HG03159 (cell line): ENCODE results near the gene TOX2.
A peak's percentile ranks its signal among the peaks of the same experiment; 100 is the strongest.

Experiments
- ATAC-seq: cut with Tn5 transposase; IDR thresholded peaks from one replicate; pipeline ENCODE4 v1.9.1; 2021; ENCODE audit warnings: mild to moderate bottlenecking, moderate library complexity; ENCODE audit not compliant: unreplicated experiment

TOX2 gene

DNA sequence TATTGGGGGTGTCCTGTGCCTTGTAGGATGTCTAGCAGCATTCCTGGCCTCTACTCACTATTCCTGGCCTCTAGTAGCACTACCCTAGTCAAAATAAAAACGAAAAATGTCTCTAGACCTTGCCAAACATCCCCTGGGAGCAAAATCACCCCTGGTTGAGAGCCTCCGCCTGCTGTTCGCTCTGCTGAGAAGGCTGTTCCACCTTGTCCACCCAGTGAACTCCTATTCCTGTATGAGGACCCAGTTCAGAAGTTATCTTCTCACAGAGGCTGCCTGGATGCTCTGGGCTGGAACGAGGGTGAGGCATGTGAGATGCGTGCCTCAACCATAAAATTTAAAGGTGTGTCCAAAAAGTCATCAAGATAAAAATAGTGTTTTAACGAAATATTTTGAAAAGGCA is 101.9 kb downstream of the TOX2 start:
- ATAC-seq = no peak

DNA sequence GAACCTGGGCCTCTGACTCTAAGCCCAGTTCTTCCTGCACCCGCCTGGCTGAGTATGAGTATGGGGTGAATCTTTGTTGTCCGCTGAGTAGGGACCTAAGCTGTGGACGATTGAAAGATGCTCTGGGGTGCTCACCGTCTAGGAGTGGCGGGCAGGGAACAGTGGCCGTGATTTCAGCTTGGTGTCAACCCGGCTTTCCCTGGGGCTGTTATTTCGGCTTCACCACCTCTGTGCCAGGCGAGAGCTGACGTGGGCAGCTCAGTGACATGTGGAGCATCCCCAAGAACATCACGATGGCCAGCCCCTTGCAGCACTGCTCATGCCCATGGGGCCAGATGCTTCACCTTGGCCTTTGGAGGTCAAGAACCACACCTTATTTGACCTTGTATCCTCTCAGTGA is 102.6 kb downstream of the TOX2 start:
- no peak for ATAC-seq

DNA sequence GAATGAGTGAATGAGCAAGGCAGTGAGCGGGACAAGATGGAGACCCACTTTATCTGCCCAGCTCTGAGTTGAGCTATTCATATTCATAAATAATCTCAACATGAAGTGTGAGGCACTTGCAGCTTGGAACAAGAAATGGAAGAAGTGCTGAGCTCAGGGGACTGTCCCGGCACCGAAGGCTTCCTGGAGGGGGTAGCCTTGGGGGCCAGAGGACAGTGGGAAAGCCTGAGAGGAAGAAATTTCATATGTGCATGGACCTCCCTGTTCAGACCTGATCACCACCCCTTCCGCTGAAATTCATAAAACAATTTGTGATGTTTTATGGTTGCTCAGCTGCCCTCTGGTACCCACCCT is 103.2 kb downstream of the TOX2 start:
- ATAC-seq = no peak

DNA sequence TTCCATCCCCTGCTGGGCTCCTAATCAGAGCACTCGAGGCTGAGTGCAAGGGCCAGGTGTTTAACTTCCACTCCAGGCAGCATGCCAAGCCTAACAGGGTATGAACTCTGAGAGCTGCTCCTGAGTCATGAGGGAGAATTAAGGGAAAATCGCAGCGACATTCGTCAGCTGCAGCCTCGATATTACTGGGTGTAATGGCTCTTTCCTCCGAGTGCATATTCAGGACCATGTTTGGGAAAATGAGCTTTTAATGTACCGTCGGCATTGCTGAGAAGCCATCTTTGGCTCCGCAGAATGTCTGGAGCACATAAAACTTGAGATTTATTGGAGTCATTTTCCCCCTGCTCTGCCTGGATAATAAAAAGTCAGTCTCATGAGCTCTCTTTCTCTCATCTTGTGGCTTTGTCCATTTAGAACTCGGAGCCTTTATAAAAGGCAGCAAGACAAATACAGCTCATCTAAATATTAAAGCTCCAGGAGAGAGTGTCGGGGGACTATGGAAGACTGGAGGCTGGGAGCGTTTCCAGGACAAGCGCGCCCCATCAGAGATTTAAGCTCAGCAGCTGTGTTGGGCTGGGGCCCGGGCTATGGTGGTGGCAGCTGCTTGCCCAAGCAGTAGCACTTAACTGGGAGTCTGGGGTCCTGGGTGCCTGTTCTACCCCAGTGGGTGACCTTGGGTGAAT is 103.7 kb downstream of the TOX2 start:
- ATAC-seq = no peak

DNA sequence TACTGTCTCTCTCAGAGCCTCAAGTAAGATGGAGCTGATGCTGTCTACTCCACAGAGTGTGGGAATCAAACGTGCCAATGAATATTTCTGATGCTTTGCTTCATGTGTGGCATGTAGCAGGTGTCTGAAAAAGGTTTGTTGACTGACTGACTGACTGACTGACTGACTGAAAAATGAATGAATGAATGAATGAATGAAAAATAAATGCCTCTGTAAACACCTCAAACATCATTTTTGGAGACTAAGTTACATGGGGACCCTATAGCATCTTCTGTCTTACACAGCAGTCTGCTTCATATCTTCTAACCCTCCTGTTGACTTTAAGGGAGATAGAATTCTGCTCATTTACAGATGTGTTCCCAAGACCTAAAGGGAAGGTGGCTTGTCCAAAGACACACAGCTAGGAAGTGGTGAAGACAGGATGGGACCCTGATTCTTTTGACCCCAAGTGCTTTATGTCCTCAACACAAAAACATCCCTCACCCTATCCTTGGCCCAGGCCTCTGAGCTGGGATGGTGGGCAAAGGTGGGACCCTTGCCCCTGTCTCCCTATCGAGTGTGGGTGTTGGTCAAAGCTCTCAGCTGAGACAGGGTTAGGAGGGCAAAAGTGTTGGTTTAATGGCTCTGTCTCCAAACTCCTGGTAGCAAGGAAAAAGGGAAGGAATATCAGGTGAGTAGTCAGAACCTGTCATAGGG is 104.4 kb downstream of the TOX2 start:
- ATAC-seq = no peak

DNA sequence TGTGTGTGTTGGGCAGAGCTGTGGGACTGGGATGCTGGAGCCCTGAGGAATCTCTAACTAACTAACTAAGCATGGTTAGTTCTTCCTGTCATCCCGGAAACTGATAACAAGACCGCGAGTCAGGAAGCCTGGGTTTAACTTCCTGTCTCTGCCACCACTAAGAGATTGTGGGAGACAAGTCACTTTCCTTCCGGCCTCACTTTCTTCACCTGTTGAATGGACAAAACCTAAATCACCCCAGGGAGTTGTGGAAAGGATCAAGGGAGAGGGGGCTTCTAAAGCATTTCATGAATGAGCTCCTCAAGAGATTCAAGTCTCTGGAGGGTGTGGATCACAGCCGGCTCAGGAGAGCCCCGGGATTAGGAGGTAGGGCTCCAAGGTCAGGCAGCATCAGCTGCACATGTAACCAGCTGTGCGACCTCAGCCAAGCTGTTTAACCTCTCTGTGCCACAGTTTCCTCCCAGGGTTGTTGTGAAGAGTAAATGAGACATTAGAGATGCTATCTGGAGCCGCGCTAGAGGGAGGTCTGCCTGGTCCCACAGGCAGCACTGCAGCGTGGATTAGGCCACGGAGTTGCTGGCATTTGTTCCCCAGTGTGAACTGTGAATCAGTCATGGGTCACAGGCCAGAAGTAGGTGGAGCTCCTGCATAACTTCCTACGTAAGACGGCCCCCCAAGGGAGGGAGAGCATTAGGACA is 105.1 kb downstream of the TOX2 start:
- ATAC-seq = no peak

DNA sequence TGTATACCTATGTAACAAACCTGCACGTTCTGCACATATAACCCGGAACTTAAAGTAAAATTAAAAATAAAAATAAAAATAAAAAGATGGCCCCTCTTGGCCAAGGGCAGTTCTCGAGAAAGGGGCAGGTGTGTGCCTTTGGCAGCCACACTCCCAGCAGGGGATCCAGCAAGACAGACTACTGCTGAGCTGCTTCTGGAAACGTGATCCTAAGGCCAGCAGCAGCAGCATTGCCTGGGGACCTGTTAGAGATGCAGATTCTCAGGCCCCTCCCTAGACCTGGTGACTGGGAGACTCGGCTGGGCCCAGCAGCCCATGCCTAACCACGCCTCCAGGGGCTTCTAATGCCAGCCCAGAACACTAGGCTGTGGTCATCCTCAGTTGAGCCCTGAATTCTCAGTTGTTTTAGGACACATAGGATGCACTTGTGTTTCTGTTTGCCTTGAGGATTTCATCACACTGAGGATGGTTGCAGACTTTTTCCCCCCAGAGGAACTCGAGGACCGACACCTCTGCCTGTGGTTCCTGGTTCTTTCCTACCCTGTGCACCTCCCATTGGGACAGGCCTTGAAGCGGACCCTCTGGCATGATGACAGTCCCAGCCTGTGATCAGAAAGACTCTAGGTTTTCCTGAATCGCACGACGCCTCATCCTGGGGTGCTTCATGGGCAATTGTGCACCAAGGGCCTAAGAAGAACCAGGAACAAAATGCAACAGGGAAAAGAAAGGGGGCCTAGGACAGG is 105.9 kb downstream of the TOX2 start:
- no peak for ATAC-seq

DNA sequence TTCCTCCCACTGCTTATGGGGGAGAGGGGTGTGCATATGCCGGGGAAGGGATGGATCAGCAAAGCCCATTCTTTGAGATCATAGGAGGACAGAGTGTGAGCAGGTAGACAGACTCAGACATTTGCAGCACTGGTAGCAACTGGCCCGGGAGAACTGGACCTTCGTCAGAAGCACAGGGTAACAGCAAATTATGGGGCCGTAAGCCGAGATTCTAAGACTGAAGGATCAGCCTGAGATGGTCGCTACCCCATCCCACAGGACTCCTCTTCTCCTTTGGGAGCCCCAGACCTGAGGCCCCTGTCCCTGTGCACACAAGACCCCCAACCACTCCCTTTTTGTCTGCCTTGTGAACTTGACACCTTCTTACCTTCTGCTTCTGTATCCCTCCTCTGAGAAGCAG is 106.5 kb downstream of the TOX2 start:
- no peak for ATAC-seq

DNA sequence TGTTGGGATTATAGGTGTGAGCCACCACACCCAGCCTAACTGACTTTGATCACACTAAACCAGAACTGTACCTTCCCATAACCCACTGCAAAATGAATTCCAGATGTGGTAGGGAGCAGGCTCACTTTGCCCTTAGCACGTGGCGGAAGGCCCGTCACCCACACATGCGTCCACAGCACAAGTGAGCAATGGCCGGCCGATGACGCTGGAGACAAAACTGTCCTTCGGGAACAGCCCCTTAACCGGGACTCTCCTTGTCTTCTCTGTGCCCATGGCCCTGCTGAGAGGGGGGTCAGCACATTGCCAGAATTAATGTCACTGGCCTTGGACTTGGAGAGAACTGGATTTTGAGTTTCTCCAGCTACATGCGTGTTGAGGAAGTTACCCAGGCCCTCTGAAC is 107.2 kb downstream of the TOX2 start:
- no peak for ATAC-seq

DNA sequence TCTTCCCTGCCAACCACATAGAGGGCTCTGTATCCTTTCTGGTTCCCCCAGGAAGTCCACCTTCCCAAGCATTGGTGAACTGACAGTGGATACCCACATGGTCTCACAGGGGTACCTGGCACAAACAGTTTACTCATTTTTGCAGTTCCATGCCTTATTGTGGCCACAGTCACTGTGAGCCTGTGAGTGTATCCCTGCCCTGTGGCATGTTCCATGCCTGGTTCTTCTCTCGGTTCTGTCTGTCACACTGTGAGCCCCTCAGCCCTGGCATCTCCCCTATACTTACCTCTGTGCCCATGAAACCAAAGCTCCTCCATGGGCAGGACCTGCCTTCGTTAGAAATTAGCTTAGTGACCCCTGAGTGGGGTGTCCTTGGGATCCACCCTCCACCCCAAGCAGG is 107.8 kb downstream of the TOX2 start:
- ATAC-seq = no peak

DNA sequence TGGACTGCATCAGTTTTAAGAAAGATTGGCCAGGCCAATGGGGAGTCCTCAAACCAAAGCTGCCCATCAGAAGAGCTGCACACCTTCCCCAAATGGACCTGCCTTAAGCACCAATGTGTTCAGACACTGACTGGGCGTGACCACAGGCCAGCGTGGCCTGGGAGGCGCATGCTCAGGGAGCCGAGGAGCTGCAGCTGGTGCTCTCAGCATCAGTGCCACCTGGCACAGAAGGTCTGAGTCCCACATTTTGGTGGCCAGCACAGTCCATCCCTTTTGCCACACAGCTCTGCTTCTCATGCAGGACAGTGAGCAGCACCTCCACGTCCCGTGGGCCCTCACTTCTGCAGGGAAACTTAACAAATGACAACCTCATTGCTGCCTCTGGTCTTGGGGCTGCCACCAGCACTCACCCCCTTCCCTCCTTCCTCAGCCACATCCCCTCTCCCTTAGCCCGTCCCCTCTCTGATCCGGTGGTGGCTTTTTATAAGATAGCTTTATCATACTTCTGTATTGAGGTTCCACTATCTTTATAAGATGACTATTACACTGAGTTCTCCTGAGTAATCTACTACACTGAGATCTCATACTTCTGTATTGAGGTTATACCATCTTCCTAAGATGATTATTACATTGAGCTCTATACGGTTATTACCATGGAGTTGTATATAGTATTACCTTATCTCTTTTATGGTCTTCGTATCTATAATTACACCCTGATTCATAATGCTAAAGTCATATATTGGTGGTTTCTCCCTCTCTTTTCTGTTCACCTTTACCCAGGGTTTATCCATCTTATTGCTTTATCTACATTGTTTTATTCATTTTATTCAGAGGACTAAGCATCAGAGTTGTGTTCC is 109.1 kb downstream of the TOX2 start:
- no peak for ATAC-seq

DNA sequence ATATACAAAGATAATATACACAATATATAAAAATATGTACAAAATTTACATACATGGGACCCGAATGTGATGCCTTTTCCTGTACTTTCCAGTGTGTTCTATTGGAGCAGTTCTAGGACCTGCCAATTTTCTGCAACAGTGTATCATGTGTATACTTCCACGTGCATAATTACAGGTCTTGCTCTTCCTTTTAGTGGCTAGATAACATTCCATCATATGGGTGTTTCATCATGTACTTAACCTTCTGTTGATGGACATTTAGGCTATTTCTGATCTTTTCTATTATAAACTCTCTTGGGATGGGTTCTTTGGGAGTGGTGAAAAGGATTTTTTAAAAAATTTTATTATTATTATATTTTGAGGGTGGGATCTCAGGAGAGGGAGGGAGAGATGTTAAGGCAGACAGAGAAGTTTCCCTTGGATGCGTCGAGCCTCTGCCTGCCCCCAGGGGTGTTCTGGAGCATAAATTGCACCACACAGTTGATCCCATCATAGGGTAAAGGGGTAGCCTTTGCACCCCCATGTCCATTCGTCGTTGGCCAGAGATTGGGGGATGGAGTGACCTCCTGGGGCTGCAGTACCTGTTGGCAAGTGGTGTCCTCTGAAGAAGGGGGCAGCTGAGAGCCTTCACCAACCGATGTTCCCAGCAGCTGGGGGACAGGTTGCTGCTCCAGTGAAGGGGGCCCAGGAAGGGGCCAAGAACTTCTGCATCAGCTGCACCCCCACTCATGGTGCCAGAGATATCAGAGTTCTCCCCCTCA is 110.3 kb downstream of the TOX2 start:
- ATAC-seq = no peak

DNA sequence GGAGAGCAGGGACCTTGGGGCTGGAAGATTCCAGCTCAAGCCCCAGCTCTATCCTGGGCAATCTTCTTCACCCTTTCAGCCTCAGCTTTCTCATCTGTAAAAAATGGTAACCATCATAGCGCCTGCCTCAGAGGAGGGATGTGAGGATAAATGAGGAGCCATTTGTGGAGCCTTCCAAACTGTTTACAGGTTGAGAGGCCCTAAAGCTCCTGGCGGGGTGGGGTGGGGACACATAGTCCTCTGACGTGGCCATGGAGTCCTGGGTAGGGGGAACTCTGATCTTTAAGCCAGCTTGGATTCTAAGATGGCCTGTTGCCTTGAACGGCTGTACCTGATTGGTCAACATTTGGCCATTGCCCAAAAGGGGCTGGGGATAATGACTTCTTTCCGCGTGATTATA is 111.1 kb downstream of the TOX2 start:
- ATAC-seq = no peak

DNA sequence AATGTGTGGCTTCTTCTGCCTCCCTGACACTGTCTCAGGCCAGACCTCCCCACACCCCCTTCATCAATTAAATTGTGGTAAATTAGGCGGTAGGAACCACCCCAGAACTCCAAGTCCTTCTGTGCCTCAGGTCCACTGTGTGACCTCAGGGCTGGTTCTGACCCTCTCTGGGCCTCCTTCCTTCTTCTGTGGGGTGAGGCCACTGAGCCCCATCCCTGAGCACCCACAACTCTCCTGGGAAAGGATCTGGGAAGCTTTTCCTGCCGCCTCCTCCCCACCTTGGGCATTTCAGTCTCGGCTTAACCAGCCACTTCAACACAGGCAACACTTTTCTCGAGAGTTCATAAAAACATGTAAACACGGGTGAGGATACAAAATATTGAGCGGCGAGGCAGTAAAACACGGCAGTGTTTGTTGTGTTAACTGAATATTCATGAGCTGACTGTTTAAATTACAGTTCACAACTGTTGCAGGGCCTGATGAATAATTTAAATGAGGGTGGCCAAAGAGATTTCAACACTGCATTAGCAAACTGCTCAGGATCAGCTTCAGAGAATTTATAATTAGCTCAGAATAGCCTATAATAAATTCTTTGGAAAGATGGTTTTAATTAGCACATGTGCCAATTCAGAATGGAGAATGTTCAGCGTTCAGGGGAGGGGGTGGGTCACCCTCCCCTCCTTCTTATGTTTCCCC is 112.1 kb downstream of the TOX2 start:
- ATAC-seq = no peak

DNA sequence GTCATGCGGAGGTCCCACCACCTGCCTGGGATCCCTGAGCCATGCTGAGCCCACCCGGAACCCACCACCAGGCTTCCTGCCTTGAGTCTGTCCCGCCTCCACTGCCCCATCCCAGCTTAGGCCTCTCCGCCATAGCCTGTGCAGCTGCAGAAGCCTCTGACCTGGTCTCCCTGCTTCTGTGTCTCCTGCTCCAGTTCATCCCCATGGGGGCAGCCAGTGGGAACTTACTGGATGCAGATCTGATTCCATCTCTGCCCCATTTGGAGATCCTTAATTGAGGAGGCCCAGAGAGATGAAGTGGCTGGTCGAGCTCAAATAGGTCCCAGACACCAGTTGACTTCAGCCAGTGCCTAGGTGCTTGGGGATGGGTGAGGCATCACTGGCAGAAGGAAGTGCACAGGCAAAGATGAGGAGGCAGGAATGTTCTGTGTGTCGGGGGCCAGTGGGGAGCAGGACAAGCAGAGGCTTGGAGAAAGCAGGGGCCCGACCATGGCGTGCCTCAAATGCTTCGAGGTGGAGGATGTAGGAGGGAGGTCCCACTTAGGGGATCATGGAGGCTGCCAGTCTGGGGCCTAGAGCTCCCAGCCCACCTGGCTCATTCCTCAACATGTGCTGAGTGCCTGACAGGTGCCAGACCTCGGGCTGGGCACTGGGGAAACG is 112.8 kb downstream of the TOX2 start:
- ATAC-seq = no peak

DNA sequence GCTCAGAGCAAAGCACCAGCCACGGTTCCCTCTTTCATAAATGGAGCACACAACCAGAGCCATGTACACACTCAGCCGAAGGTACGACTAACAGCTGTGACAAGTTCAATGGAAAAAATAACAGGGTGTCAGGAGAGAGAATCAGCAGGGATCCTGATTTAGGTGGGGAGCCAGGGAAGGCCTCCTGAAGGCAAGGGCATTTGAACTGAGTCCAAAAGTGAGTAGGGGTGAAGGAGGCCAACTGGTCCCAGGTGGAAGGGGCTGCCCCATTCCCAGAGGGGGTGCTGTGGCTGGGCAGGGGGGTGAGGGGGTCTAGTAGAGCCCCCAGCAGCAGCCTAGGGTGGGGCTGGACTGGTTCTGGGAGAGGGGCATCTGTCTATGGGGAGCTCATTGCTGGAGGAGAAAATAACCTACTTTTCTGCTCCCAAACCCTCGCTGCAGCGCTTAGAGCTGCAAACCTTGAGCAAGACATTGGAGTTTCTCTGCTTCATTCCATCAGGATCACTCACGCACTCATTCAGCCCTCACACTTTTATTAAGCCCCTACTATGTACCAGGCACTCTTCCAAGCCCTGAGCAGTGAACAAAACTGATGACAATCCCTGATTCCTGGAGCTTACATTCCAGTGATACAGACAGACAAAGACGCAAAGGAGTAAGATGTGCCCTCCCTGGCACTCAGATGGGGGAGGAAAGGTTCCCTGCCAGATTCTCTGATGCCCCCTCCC is 113.5 kb downstream of the TOX2 start:
- no peak for ATAC-seq

DNA sequence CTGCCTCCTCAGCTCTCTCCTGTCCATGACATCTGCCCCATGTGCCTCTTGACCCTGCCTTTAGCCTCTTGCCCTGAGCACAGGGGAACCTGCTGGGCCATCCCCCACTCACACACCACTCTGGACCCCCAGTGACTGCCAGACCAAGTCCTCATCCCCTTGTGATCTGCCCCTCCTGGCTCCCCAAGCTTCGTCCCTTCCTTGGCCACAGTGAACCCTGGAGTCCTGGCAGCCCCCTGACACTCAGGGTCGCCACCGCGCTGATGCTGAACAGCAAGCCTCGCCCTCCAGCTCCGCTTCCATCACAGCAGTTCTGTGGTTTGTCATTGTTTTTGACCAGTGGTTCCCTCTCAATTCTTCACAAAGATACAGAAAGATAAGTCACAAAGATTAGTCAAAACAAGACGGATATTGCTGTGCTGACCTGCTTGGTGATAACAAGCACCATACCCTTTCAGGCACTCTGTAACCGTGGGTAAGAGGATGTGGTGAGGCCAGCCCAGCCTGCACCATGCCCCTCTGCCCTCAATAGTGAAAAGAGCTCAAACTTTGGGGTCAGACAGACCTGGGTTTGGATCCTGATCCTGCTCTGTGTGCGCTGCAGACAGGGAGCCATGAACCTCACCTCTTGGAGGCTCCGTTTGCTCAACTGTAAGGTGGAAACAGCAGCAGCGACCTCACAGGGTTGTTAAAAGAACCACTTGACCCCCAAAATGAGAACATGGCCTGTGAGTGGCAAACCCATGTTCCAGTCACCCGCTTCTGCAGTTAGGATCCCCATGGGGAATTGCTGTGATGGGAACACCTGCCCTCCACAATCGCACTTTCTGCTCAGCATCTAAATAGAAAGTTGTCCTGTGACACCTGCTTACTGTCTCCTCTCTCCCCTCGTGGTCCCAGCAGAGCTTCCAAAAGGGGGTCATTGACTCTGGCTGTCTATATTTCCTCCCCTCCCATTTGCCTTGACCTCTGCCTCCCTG is 114.5 kb downstream of the TOX2 start:
- ATAC-seq = peak; percentile 63
